Fibroblast of lung (primary cell): ENCODE results near the gene ALKBH8. TPM values are rescaled to one million over a fixed set of nuclear protein-coding genes. Genes with fewer than 3 reads are reported as not detected.

Source experiments
- DNase-seq, 2 donors: peaks; one replicate each; pipeline versions ENCODE4 v3.0.0 to v3.0.0-alpha.2; 2010; ENCODE audit warnings: low read depth in 2 of 2
- H2AFZ ChIP-seq: 2 replicates; pipeline ENCODE4 v1.5.1; 2012; ENCODE audit warnings: low read length, control low read depth, inconsistent platforms
- H3K27ac ChIP-seq: 2 replicates; pipeline ENCODE4 v1.5.1; 2011; ENCODE audit warnings: low read length, control low read depth; ENCODE audit not compliant: insufficient read depth
- H3K27me3 ChIP-seq: 2 replicates; pipeline ENCODE4 v1.5.1; 2011; ENCODE audit warnings: mild to moderate bottlenecking, low read length; ENCODE audit not compliant: control insufficient read depth, insufficient read depth
- H3K36me3 ChIP-seq: 2 replicates; pipeline ENCODE4 v1.5.1; 2011; ENCODE audit warnings: low read length; ENCODE audit not compliant: control insufficient read depth, insufficient read depth
- H3K4me1 ChIP-seq: 2 replicates; pipeline ENCODE4 v1.5.1; 2011; ENCODE audit warnings: low read length; ENCODE audit not compliant: control insufficient read depth, insufficient read depth; ENCODE audit errors: extremely low read depth
- H3K4me2 ChIP-seq: 2 replicates; pipeline ENCODE4 v1.5.1; 2011; ENCODE audit warnings: low read length, control low read depth; ENCODE audit not compliant: insufficient read depth; ENCODE audit errors: extremely low read depth
- H3K4me3 ChIP-seq, 4 experiments: fragments of 200-600 bp in 1 of 4; sonication (generic) in 1 of 4; replicated peaks in 1 of 4; 2 replicates each; pipeline ENCODE4 v1.5.1; 2011 to 2016; ENCODE audit warnings: low read length in 4 of 4, low read depth in 3 of 4, mild to moderate bottlenecking in 3 of 4, control low read depth in 2 of 4, inconsistent platforms in 1 of 4, mixed read lengths in 1 of 4; ENCODE audit not compliant: insufficient read depth in 1 of 4; ENCODE audit errors: control extremely low read depth in 1 of 4
- H3K79me2 ChIP-seq: 2 replicates; pipeline ENCODE4 v1.5.1; 2012; ENCODE audit warnings: mild to moderate bottlenecking, low read length, inconsistent platforms; ENCODE audit not compliant: control insufficient read depth, insufficient read depth
- H3K9ac ChIP-seq: 2 replicates; pipeline ENCODE4 v1.5.1; 2011; ENCODE audit warnings: mild to moderate bottlenecking, low read length, control low read depth; ENCODE audit not compliant: insufficient read depth
- H3K9me3 ChIP-seq: 2 replicates; pipeline ENCODE4 v1.5.1; 2012; ENCODE audit warnings: low read depth, low read length; ENCODE audit not compliant: control insufficient read depth, insufficient read depth
- H4K20me1 ChIP-seq: 2 replicates; pipeline ENCODE4 v1.5.1; 2011; ENCODE audit warnings: low read length; ENCODE audit not compliant: control insufficient read depth, insufficient read depth; ENCODE audit errors: extremely low read depth
- CTCF ChIP-seq, 2 donors: IDR thresholded peaks in 1 of 2; conservative IDR thresholded peaks in 1 of 2; 1 replicate in 1 of 2; 2 replicates in 1 of 2; pipeline ENCODE4 v1.5.1; 2011 to 2012; ENCODE audit warnings: low read length in 2 of 2, control low read depth in 1 of 2, inconsistent platforms in 1 of 2, low read depth in 1 of 2, mild to moderate bottlenecking in 1 of 2
- EZH2 ChIP-seq: IDR thresholded peaks from 2 replicates; pipeline ENCODE4 v1.5.1; 2012; ENCODE audit warnings: low read length, control low read depth, mild to moderate bottlenecking; ENCODE audit errors: missing control alignments
- polyA plus RNA-seq, 2 donors: library from polyadenylated mRNA; depleted of rRNA in 1 of 2; stranded (reverse) in 1 of 2; unstranded in 1 of 2; fragments of >200 nt; gene quantifications; 2 replicates each; pipeline ENCODE4 v1.2.1, GENCODE V29; 2011 to 2012; ENCODE audit warnings: missing spikeins in 1 of 2
- total RNA-seq: library from RNA; depleted of rRNA; stranded (reverse); fragments of >200 nt; gene quantifications from 2 replicates; pipeline ENCODE4 v1.2.1, GENCODE V29; 2014

The ALKBH8 gene
- total and polyA plus RNA-seq, 2 donors (not counting 1 experiment from before 2014, with no cell fraction given) = 8.6 to 11.7 TPM

GRCh38 chr11:107564877-107565218 is 687 bp downstream of the ALKBH8 start:
- Histone ChIP-seq H3K27ac (peak overlapping the region; percentile 73), H3K27me3 (no peaks in the 10 kb centered on the region), H2AFZ (peak overlapping the region; percentile 95), H3K79me2 (peaks cover 3% of the 10 kb centered on the region), H3K36me3 (no peaks in the 10 kb centered on the region), H3K4me2 (peak overlapping the region; percentile 92), H3K4me1 (peaks cover 9% of the 10 kb centered on the region), H3K9ac (no peak overlapping the region), H3K9me3 (no peaks in the 10 kb centered on the region), H4K20me1 (no peaks in the 10 kb centered on the region), H3K4me3 (peak overlapping the region; percentile 53 to 93 (median 76))
- TF ChIP-seq EZH2 (no peak), CTCF (conservative IDR thresholded peaks at IDR 0.05 in 1 of 2, IDR thresholded peaks at IDR 0.05 in 1 of 2; ENCODE audit: low read depth in 1 of 2, low read length in 2 of 2) (no peak)
- DNase-seq = no peak

- no peaks in the 10 kb centered on the region for H4K20me1 ChIP-seq
- no peaks in the 10 kb centered on the region for H3K9me3 ChIP-seq
- peaks cover 9% of the 10 kb centered on the region for H3K4me1 ChIP-seq
- no peak for TF ChIP-seq EZH2
- TF ChIP-seq CTCF (conservative IDR thresholded peaks at IDR 0.05 in 1 of 2, IDR thresholded peaks at IDR 0.05 in 1 of 2; ENCODE audit: low read depth in 1 of 2, low read length in 2 of 2) = peak; percentile 66 to 78
- no peak overlapping the region for H3K9ac ChIP-seq
- H3K79me2 ChIP-seq = peaks cover 3% of the 10 kb centered on the region
- no peak overlapping the region for H2AFZ ChIP-seq
- H3K36me3 ChIP-seq = peaks cover 1% of the 10 kb centered on the region
- H3K27ac ChIP-seq = peak overlapping the region; percentile 26
- H3K27me3 ChIP-seq = no peaks in the 10 kb centered on the region
- H3K4me3 ChIP-seq = peak overlapping the region in 2 of 4 experiments; percentile 6 to 7
- DNase-seq = peak; percentile 62 to 69
- H3K4me2 ChIP-seq = peak overlapping the region; percentile 67
These were observed 1.8 kb downstream of the ALKBH8 start for GRCh38 chr11:107563702-107564101.

GRCh38 chr11:107562647-107563208 is 2.8 kb downstream of the ALKBH8 start:
- Histone ChIP-seq H3K27ac (peak overlapping the region; percentile 69), H3K4me3 (no peak overlapping the region), H3K79me2 (peaks cover 3% of the 10 kb centered on the region), H4K20me1 (no peaks in the 10 kb centered on the region), H3K27me3 (no peaks in the 10 kb centered on the region), H3K4me2 (peak overlapping the region; percentile 41), H3K9ac (no peak overlapping the region), H3K36me3 (peaks cover 1% of the 10 kb centered on the region), H2AFZ (no peak overlapping the region), H3K9me3 (no peaks in the 10 kb centered on the region), H3K4me1 (peaks cover 9% of the 10 kb centered on the region)
- TF ChIP-seq CTCF (conservative IDR thresholded peaks at IDR 0.05 in 1 of 2, IDR thresholded peaks at IDR 0.05 in 1 of 2; ENCODE audit: low read depth in 1 of 2, low read length in 2 of 2) = no peak
- TF ChIP-seq EZH2 = no peak
- DNase-seq = peak; percentile 51 to 94
